CD4-positive, alpha-beta T cell treated with Interleukin-4 for 1 hour (primary cell): ENCODE results near the gene GUCD1.
A peak's percentile ranks its signal among the peaks of the same experiment; 100 is the strongest.

Source experiments
- DNase-seq, 2 donors: peaks; one replicate each; pipeline ENCODE4 v3.0.0-alpha.2; 2020 to 2022

GUCD1 gene

GRCh38 chr22:24523873-24524272, 31.1 kb downstream of the GUCD1 start:
- no peak for DNase-seq

GRCh38 chr22:24521791-24522245, 33.1 kb downstream of the GUCD1 start:
- peak; percentile 42 to 47 for DNase-seq

- no peak for DNase-seq
Measured at GRCh38 chr22:24519496-24519895, 35.4 kb downstream of the GUCD1 start.

GRCh38 chr22:24518771-24519485, 36.0 kb downstream of the GUCD1 start:
- no peak for DNase-seq

GRCh38 chr22:24518228-24518627, 36.7 kb downstream of the GUCD1 start:
- DNase-seq = no peak

GRCh38 chr22:24517446-24517845, 37.5 kb downstream of the GUCD1 start:
- DNase-seq = no peak

GRCh38 chr22:24516301-24516737, 38.6 kb downstream of the GUCD1 start:
- DNase-seq = peak in 1 of 2 donors; percentile 40

GRCh38 chr22:24515027-24515338, 40.0 kb downstream of the GUCD1 start:
- DNase-seq = no peak

GRCh38 chr22:24514241-24515026, 40.5 kb downstream of the GUCD1 start:
- DNase-seq = peak in 1 of 2 donors; percentile 15

- no peak for DNase-seq
Measured at GRCh38 chr22:24513378-24514240, 41.3 kb downstream of the GUCD1 start.

- peak in 1 of 2 donors; percentile 56 for DNase-seq
Measured at GRCh38 chr22:24512043-24512442, 42.9 kb downstream of the GUCD1 start.

- DNase-seq = peak in 1 of 2 donors; percentile 23
Measured at GRCh38 chr22:24510637-24511625, 44.0 kb downstream of the GUCD1 start.

- no peak for DNase-seq
Measured at GRCh38 chr22:24507716-24508115, 47.2 kb downstream of the GUCD1 start.

GRCh38 chr22:24506802-24507438, 48.0 kb downstream of the GUCD1 start:
- no peak for DNase-seq

- no peak for DNase-seq
Measured at GRCh38 chr22:24504956-24505736, 49.8 kb downstream of the GUCD1 start.

- no peak for DNase-seq
Measured at GRCh38 chr22:24504540-24504939, 50.4 kb downstream of the GUCD1 start.

- no peak for DNase-seq
Measured at GRCh38 chr22:24503843-24504338, 51.0 kb downstream of the GUCD1 start.

GRCh38 chr22:24503137-24503842, 51.6 kb downstream of the GUCD1 start:
- peak; percentile 70 to 84 for DNase-seq

GRCh38 chr22:24502541-24502940, 52.4 kb downstream of the GUCD1 start:
- no peak for DNase-seq

GRCh38 chr22:24502034-24502433, 52.9 kb downstream of the GUCD1 start:
- no peak for DNase-seq
